K562 (cell line): ENCODE data around the gene RNF151. TPM values are rescaled to one million over a fixed set of nuclear protein-coding genes. Genes with fewer than 3 reads are reported as not detected.

Source experiments
- CCNT2 ChIP-seq: IDR thresholded peaks from 2 replicates; pipeline ENCODE4 v1.6.1; 2011; ENCODE audit warnings: borderline replicate concordance, low read depth, mild to moderate bottlenecking, moderate library complexity, mixed read lengths, low read length; ENCODE audit not compliant: insufficient read length; ENCODE audit errors: extremely low read depth
- LARP7 ChIP-seq: fragments of 450-650 bp; IDR thresholded peaks from 2 replicates; pipeline ENCODE4 v1.6.1; 2016
- MBD2 ChIP-seq: sonication (generic); IDR thresholded peaks from 2 replicates; pipeline ENCODE4 v1.6.1; 2016; ENCODE audit warnings: low read depth, borderline replicate concordance
- SAP30 ChIP-seq: fragments of 200-600 bp; sonication (generic); IDR thresholded peaks from 2 replicates; pipeline ENCODE4 v1.6.1; 2012; ENCODE audit warnings: borderline replicate concordance, low read depth, mild to moderate bottlenecking, moderate library complexity, low read length, control low read depth, inconsistent platforms; ENCODE audit not compliant: insufficient read depth, poor library complexity, severe bottlenecking
- TCF7L2 ChIP-seq: fragments of 150-350 bp; IDR thresholded peaks from 2 replicates; pipeline ENCODE4 v1.6.1; 2016; ENCODE audit warnings: low read depth, mild to moderate bottlenecking, low read length, moderate library complexity
- polyA plus RNA-seq, 8 experiments: library from polyadenylated mRNA; depleted of rRNA in 4 of 8; stranded (reverse) in 5 of 8; unstranded in 3 of 8; fragments of >200 nt; fragmentation: Nextera tagmentation in 2 of 8; fragmentation: Illumina TruSeq in 1 of 8; extraction: Ambion mirVana in 2 of 8; extraction: Trizol in 1 of 8; gene quantifications; 2 replicates each; pipeline versions ENCODE4 v1.2.1 to v1.2.3, GENCODE V29; 2011 to 2014; ENCODE audit warnings: inconsistent platforms in 1 of 8, missing spikeins in 1 of 8
- total RNA-seq, 7 experiments: library from RNA; depleted of rRNA in 6 of 7; stranded (reverse); fragments of >200 nt in 6 of 7; fragmentation: Illumina TruSeq in 2 of 7; extraction: Trizol in 2 of 7; gene quantifications; 2 replicates each; pipeline versions ENCODE4 v1.2.1 to v1.2.3, GENCODE V29; 2011 to 2021; ENCODE audit warnings: low replicate concordance in 1 of 7
- TF ChIP-seq, protein P1 (sequence below), 2 experiments: fragments of 450-650 bp; IDR thresholded peaks; 2 replicates each; pipeline ENCODE4 v1.6.1; 2018; ENCODE audit warnings: mild to moderate bottlenecking in 2 of 2, low read depth in 1 of 2; ENCODE audit not compliant: partially characterized antibody in 2 of 2
- TF ChIP-seq, protein P2 (sequence below): sonication (generic); formaldehyde crosslinking; IDR thresholded peaks from 2 replicates; pipeline ENCODE4 v1.8.0; 2023; ENCODE audit warnings: mild to moderate bottlenecking, missing genetic modification reagents
- TF ChIP-seq, protein P3 (sequence below): fragments of 200-800 bp; sonication (Bioruptor generic); IDR thresholded peaks from 2 replicates; pipeline ENCODE4 v1.6.1; 2017; ENCODE audit warnings: missing genetic modification characterization, missing compliant biosample characterization
- TF ChIP-seq, protein P4 (sequence below), 2 experiments: fragments of 450-650 bp; IDR thresholded peaks; 2 replicates each; pipeline ENCODE4 v1.6.1; 2016; ENCODE audit warnings: mild to moderate bottlenecking in 2 of 2, borderline replicate concordance in 1 of 2, low read depth in 1 of 2, moderate library complexity in 1 of 2

Gene RNF151
- total and polyA plus RNA-seq, 9 of the 15 experiments (the other 6 are each of a cell fraction or from before 2014, with no cell fraction given) = not detected

DNA sequence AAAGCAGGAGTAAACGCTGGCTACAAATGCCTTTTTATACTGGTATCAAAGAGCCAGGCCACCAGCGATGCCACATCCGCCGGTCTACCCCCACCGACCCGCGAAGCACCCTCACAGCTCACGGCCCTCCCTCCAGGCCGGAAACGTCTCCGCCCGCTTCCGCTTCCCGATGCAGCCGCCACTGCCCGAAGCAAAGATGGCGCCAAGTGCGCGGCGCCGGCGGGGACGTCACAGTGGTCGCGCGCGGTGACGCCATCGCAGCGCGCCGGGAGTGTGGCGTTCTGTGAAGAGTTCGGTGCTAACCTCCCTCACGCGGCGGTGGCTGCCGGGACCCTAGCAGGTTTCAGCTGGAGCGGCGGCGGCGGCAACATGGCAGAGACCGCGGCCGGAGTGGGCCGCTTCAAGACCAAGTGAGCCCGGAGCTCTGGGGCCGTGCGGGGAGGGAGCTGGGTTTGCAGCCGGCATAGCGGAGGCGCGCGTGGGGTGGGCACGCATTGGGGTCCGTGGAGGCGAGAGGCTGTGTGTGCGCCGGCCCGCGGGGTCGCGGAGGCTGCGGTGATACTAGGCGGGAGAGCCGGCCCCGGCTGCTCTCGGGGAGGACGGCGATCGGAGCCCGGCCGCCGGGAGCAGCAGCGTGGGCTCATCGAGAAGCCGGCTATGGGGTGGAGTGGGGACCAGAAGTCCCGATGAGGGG lies 5.3 kb downstream of the RNF151 start, which contains the start of gene TBL3 (continued):
- TF ChIP-seq, protein P1, sequence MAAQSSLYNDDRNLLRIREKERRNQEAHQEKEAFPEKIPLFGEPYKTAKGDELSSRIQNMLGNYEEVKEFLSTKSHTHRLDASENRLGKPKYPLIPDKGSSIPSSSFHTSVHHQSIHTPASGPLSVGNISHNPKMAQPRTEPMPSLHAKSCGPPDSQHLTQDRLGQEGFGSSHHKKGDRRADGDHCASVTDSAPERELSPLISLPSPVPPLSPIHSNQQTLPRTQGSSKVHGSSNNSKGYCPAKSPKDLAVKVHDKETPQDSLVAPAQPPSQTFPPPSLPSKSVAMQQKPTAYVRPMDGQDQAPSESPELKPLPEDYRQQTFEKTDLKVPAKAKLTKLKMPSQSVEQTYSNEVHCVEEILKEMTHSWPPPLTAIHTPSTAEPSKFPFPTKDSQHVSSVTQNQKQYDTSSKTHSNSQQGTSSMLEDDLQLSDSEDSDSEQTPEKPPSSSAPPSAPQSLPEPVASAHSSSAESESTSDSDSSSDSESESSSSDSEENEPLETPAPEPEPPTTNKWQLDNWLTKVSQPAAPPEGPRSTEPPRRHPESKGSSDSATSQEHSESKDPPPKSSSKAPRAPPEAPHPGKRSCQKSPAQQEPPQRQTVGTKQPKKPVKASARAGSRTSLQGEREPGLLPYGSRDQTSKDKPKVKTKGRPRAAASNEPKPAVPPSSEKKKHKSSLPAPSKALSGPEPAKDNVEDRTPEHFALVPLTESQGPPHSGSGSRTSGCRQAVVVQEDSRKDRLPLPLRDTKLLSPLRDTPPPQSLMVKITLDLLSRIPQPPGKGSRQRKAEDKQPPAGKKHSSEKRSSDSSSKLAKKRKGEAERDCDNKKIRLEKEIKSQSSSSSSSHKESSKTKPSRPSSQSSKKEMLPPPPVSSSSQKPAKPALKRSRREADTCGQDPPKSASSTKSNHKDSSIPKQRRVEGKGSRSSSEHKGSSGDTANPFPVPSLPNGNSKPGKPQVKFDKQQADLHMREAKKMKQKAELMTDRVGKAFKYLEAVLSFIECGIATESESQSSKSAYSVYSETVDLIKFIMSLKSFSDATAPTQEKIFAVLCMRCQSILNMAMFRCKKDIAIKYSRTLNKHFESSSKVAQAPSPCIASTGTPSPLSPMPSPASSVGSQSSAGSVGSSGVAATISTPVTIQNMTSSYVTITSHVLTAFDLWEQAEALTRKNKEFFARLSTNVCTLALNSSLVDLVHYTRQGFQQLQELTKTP (IDR thresholded peaks at IDR 0.05; ENCODE audit: low read depth in 1 of 2, partially characterized antibody in 2 of 2) = no peak
- TF ChIP-seq, protein P2, sequence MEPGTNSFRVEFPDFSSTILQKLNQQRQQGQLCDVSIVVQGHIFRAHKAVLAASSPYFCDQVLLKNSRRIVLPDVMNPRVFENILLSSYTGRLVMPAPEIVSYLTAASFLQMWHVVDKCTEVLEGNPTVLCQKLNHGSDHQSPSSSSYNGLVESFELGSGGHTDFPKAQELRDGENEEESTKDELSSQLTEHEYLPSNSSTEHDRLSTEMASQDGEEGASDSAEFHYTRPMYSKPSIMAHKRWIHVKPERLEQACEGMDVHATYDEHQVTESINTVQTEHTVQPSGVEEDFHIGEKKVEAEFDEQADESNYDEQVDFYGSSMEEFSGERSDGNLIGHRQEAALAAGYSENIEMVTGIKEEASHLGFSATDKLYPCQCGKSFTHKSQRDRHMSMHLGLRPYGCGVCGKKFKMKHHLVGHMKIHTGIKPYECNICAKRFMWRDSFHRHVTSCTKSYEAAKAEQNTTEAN (CRISPR knock-in tag) = 0 out of 2 replicates have a peak, but pooled peaks have one; percentile 14
- TF ChIP-seq, protein P3, sequence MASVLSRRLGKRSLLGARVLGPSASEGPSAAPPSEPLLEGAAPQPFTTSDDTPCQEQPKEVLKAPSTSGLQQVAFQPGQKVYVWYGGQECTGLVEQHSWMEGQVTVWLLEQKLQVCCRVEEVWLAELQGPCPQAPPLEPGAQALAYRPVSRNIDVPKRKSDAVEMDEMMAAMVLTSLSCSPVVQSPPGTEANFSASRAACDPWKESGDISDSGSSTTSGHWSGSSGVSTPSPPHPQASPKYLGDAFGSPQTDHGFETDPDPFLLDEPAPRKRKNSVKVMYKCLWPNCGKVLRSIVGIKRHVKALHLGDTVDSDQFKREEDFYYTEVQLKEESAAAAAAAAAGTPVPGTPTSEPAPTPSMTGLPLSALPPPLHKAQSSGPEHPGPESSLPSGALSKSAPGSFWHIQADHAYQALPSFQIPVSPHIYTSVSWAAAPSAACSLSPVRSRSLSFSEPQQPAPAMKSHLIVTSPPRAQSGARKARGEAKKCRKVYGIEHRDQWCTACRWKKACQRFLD (CRISPR knock-in tag) = peak; percentile 72; the same call in 1 of the 2 replicates
- no peak for TF ChIP-seq TCF7L2
- TF ChIP-seq, protein P4, sequence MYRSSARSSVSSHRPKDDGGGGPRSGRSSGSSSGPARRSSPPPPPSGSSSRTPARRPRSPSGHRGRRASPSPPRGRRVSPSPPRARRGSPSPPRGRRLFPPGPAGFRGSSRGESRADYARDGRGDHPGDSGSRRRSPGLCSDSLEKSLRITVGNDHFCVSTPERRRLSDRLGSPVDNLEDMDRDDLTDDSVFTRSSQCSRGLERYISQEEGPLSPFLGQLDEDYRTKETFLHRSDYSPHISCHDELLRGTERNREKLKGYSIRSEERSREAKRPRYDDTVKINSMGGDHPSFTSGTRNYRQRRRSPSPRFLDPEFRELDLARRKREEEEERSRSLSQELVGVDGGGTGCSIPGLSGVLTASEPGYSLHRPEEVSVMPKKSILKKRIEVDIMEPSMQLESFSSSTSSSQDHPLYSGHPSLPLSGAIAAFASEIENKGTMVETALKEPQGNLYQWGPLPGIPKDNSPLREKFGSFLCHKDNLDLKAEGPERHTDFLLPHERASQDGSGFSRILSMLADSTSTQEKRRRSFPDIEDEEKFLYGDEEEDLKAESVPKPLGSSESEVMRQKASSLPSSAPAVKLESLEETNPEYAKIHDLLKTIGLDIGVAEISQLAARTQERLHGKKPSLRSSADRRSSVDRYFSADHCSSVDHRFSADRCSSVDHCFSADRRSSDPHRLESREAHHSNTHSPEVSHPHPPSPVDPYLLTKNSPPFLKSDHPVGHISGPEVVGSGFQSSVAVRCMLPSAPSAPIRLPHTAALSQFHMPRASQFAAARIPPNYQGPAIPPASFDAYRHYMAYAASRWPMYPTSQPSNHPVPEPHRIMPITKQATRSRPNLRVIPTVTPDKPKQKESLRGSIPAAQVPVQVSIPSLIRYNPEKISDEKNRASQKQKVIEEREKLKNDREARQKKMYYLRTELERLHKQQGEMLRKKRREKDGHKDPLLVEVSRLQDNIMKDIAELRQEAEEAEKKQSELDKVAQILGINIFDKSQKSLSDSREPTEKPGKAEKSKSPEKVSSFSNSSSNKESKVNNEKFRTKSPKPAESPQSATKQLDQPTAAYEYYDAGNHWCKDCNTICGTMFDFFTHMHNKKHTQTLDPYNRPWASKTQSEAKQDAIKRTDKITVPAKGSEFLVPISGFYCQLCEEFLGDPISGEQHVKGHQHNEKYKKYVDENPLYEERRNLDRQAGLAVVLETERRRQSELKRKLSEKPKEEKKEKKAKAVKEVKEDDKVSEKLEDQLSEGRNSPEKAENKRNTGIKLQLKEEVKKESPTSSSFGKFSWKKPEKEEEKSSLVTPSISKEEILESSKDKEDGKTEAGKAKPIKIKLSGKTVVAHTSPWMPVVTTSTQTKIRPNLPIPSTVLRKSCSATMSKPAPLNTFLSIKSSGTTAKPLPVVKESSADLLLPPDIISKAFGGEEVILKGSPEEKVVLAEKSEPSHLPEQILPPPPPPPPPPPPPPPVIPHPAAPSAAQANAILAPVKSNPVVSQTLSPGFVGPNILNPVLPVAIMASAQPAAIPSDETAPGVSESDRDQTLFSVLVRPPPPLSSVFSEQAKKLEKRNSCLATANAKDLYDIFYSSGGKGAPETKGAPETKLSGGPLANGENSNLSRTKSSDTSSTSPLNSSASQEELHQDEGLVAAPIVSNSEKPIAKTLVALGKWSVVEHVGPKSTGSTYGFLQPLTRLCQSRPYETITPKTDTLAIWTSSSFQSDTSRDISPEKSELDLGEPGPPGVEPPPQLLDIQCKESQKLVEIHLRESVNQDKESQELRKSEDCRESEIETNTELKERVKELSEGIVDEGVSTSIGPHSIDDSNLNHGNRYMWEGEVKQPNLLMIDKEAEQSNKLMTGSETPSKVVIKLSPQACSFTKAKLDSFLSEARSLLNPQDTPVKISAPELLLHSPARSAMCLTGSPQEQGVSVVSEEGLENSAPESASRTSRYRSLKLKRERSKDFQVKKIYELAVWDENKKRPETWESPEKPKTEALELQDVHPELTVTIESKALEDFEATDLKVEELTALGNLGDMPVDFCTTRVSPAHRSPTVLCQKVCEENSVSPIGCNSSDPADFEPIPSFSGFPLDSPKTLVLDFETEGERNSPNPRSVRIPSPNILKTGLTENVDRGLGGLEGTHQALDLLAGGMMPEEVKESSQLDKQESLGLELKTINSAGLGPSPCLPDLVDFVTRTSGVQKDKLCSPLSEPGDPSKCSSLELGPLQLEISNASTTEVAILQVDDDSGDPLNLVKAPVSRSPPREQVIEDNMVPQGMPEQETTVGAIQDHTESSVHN (IDR thresholded peaks at IDR 0.05; ENCODE audit: borderline replicate concordance in 1 of 2, low read depth in 1 of 2) = no peak
- peak; percentile 95 for TF ChIP-seq MBD2
- peak; percentile 91 for TF ChIP-seq CCNT2
- TF ChIP-seq LARP7 = no peak
- peak; percentile 37 for TF ChIP-seq SAP30
